KMS-11 (cell line): Measurements from ENCODE around the gene IL18BP.

Experiments used
- H2AFZ ChIP-seq: fragments of 200-600 bp; sonication (generic); 2 replicates; pipeline ENCODE4 v1.6.1; 2016; ENCODE audit warnings: antibody characterized with exemption, mixed run types, low read depth
- H3K27ac ChIP-seq: fragments of 200-600 bp; sonication (generic); 2 replicates; pipeline ENCODE4 v1.6.1; 2016; ENCODE audit warnings: mild to moderate bottlenecking, mixed run types
- H3K27me3 ChIP-seq: fragments of 200-600 bp; sonication (generic); 2 replicates; pipeline ENCODE4 v1.6.1; 2017; ENCODE audit warnings: mild to moderate bottlenecking, low read depth, mixed run types, moderate library complexity; ENCODE audit not compliant: insufficient read depth
- H3K36me3 ChIP-seq: fragments of 200-600 bp; sonication (generic); 2 replicates; pipeline ENCODE4 v1.6.1; 2017; ENCODE audit warnings: mild to moderate bottlenecking, mixed run types; ENCODE audit not compliant: insufficient read depth
- H3K4me1 ChIP-seq: fragments of 200-600 bp; sonication (generic); 2 replicates; pipeline ENCODE4 v1.6.1; 2016; ENCODE audit warnings: mild to moderate bottlenecking, low read depth, mixed run types; ENCODE audit not compliant: poor library complexity, severe bottlenecking
- H3K4me2 ChIP-seq: fragments of 200-600 bp; sonication (generic); 2 replicates; pipeline ENCODE4 v1.7.0; 2016; ENCODE audit warnings: mild to moderate bottlenecking, mixed run types
- H3K4me3 ChIP-seq: fragments of 200-600 bp; sonication (generic); IDR thresholded peaks from 2 replicates; pipeline ENCODE4 v1.6.1; 2017; ENCODE audit warnings: low read depth, low read length, mixed read lengths; ENCODE audit not compliant: insufficient read depth
- H3K79me2 ChIP-seq: fragments of 200-600 bp; sonication (generic); 2 replicates; pipeline ENCODE4 v1.6.1; 2016; ENCODE audit warnings: low read depth, mixed run types; ENCODE audit not compliant: insufficient read depth
- H3K9ac ChIP-seq: fragments of 200-600 bp; sonication (generic); 2 replicates; pipeline ENCODE4 v1.6.1; 2016; ENCODE audit warnings: mild to moderate bottlenecking, mixed run types
- H4K20me1 ChIP-seq: fragments of 200-600 bp; sonication (generic); 2 replicates; pipeline ENCODE4 v1.6.1; 2016; ENCODE audit warnings: mild to moderate bottlenecking, mixed run types; ENCODE audit not compliant: insufficient read depth
- CTCF ChIP-seq: fragments of 200-600 bp; sonication (generic); conservative IDR thresholded peaks from 2 replicates; pipeline ENCODE4 v1.6.1; 2017; ENCODE audit warnings: low read depth, mild to moderate bottlenecking, antibody characterized with exemption, low read length, moderate library complexity, mixed read lengths

The IL18BP gene

GRCh38 chr11:72010529-72011233 is 12.0 kb downstream of the IL18BP start:
- Histone ChIP-seq H3K4me3 (no peak overlapping the region), H3K4me1 (no peaks in the 10 kb centered on the region), H3K79me2 (no peaks in the 10 kb centered on the region), H3K27me3 (no peaks in the 10 kb centered on the region), H2AFZ (no peak overlapping the region), H4K20me1 (no peaks in the 10 kb centered on the region), H3K4me2 (no peak overlapping the region), H3K36me3 (peaks cover 13% of the 10 kb centered on the region; the same call in 1 of the 2 replicates), H3K9ac (no peak overlapping the region), H3K27ac (no peak overlapping the region)
- TF ChIP-seq CTCF: no peak

- H2AFZ ChIP-seq: no peak overlapping the region
- H3K27me3 ChIP-seq: no peaks in the 10 kb centered on the region
- H4K20me1 ChIP-seq: no peaks in the 10 kb centered on the region
- H3K27ac ChIP-seq: no peak overlapping the region
- no peaks in the 10 kb centered on the region for H3K79me2 ChIP-seq
- H3K9ac ChIP-seq: no peak overlapping the region
- peaks cover 11% of the 10 kb centered on the region; the same call in 1 of the 2 replicates for H3K36me3 ChIP-seq
- H3K4me2 ChIP-seq: no peak overlapping the region
- H3K4me1 ChIP-seq: no peaks in the 10 kb centered on the region
- H3K4me3 ChIP-seq: no peak overlapping the region
- TF ChIP-seq CTCF: no peak
Observed at GRCh38 chr11:72012091-72012630, 13.5 kb downstream of the IL18BP start.

DNA sequence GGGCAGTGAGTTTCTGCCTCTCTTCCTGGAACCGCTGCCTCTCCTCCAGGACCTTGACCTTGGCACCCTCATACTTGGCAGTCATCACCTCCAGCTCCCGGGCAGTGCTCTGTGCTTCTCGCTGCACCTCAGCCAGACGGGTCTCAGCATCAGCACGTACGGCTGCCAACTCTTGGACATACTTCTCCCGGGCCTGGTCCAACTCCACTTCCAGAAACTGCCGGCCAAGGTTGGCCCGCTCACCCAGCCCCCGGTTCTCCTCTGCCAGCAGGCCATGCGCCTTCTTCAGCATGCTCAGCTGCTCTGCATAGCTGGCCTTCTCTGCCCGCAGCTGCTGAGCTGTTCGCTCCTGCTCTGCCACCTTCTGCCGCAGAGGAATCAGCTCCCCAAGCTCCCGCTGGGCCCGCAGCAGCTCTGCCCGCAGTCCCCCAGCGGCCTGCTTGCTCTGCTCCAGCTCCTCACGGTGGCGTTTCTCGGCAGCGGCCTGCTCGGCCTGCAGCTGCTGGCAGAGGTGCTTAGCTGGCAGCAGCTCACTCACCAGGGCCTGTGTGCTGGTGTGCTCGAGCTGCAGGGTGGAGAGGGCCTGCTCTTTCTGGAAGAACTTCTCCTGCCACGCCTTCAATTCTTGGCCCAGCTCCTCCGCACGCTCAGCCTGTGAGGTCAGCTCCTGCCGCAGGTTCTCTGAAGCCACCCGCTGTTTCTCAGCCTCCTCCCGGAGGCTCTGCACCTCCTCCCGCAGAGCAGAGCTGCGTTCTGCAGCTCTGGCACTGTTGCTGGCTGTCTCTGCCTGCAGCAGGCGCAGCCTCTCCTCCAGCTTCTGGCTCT is 14.4 kb downstream of the IL18BP start:
- H3K27me3 ChIP-seq: no peaks in the 10 kb centered on the region
- H3K79me2 ChIP-seq: no peaks in the 10 kb centered on the region
- no peaks in the 10 kb centered on the region for H3K4me1 ChIP-seq
- H3K36me3 ChIP-seq: peaks cover 11% of the 10 kb centered on the region; the same call in 1 of the 2 replicates
- no peak overlapping the region for H3K9ac ChIP-seq
- no peak overlapping the region for H3K4me3 ChIP-seq
- H3K4me2 ChIP-seq: no peak overlapping the region
- no peaks in the 10 kb centered on the region for H4K20me1 ChIP-seq
- TF ChIP-seq CTCF: no peak
- H2AFZ ChIP-seq: no peak overlapping the region
- H3K27ac ChIP-seq: no peak overlapping the region

- H4K20me1 ChIP-seq: no peaks in the 10 kb centered on the region
- no peaks in the 10 kb centered on the region for H3K4me1 ChIP-seq
- no peak for TF ChIP-seq CTCF
- H3K27me3 ChIP-seq: no peaks in the 10 kb centered on the region
- H2AFZ ChIP-seq: no peak overlapping the region
- no peak overlapping the region for H3K4me3 ChIP-seq
- H3K9ac ChIP-seq: no peak overlapping the region
- H3K27ac ChIP-seq: no peak overlapping the region
- no peaks in the 10 kb centered on the region for H3K79me2 ChIP-seq
- H3K36me3 ChIP-seq: peaks cover 14% of the 10 kb centered on the region; the same call in 1 of the 2 replicates
- no peak overlapping the region for H3K4me2 ChIP-seq
Observed at GRCh38 chr11:72013765-72014711, 15.3 kb downstream of the IL18BP start.
